ENCODE results near the gene HS3ST3A1. TPM values are rescaled to one million over a fixed set of nuclear protein-coding genes. Genes with fewer than 3 reads are reported as not detected.

Gene HS3ST3A1
- total and polyA plus RNA-seq, 9 donors, result 2.2 to 41.4 (median 10.7) TPM

- no peaks in the 10 kb centered on the region for H3K4me1 ChIP-seq (ENCODE audit: insufficient read depth)
- no peaks in the 10 kb centered on the region for H3K9me3 ChIP-seq
- TF ChIP-seq EP300 (IDR thresholded peaks at IDR 0.05) (no peak), CTCF (IDR thresholded peaks at IDR 0.05) (no peak), POLR2A (IDR thresholded peaks at IDR 0.05) (no peak)
- H3K4me3 ChIP-seq, result no peak overlapping the region
- H3K27ac ChIP-seq, result no peak overlapping the region
- intact Hi-C loops (cut with DNase I), result no loop called here
- DNase-seq, result no peak
- no peaks in the 10 kb centered on the region for H3K36me3 ChIP-seq
- 64 to 80% (median 74%) methylated on average over 1 of the region's 1 CpG for WGBS, 3 donors
- H3K27me3 ChIP-seq, result no peaks in the 10 kb centered on the region
Observed at GRCh38 chr17:13638855-13639458, 37.2 kb upstream of the HS3ST3A1 start.

GRCh38 chr17:13636951-13637350 lies 35.2 kb upstream of the HS3ST3A1 start:
- no peaks in the 10 kb centered on the region for H3K9me3 ChIP-seq
- intact Hi-C loops (cut with DNase I), result no loop called here
- 86 to 90% (median 89%) methylated on average over 8 of the region's 8 CpGs for WGBS, 3 donors

GRCh38 chr17:13635951-13636350 lies 34.2 kb upstream of the HS3ST3A1 start:
- Histone ChIP-seq H3K36me3 (no peaks in the 10 kb centered on the region), H3K9me3 (no peaks in the 10 kb centered on the region), H3K4me3 (no peak overlapping the region), H3K27ac (no peak overlapping the region), H3K4me1 (ENCODE audit: insufficient read depth) (no peaks in the 10 kb centered on the region), H3K27me3 (no peaks in the 10 kb centered on the region)
- 15 to 23% (median 21%) methylated on average over 5 of the region's 5 CpGs for WGBS, 3 donors
- no peak for TF ChIP-seq CTCF (IDR thresholded peaks at IDR 0.05)
- TF ChIP-seq POLR2A (IDR thresholded peaks at IDR 0.05), result no peak
- TF ChIP-seq EP300 (IDR thresholded peaks at IDR 0.05), result no peak
- DNase-seq, result no peak
- intact Hi-C loops (cut with DNase I), result no loop called here

More at GRCh38 chr17:13636951-13637350, 35.2 kb upstream of the HS3ST3A1 start:
- H3K4me3 ChIP-seq, result no peak overlapping the region
- H3K4me1 ChIP-seq (ENCODE audit: insufficient read depth), result no peaks in the 10 kb centered on the region
- no peak overlapping the region for H3K27ac ChIP-seq
- no peak for DNase-seq
- no peaks in the 10 kb centered on the region for H3K27me3 ChIP-seq
- TF ChIP-seq POLR2A (IDR thresholded peaks at IDR 0.05), result no peak
- TF ChIP-seq CTCF (IDR thresholded peaks at IDR 0.05), result no peak
- no peak for TF ChIP-seq EP300 (IDR thresholded peaks at IDR 0.05)
- no peaks in the 10 kb centered on the region for H3K36me3 ChIP-seq

- intact Hi-C loops (cut with DNase I), result no loop called here
- 90 to 92% (median 90%) methylated on average over 1 of the region's 1 CpG for WGBS, 3 donors
- Histone ChIP-seq H3K4me3 (no peak overlapping the region), H3K27me3 (no peaks in the 10 kb centered on the region), H3K36me3 (no peaks in the 10 kb centered on the region), H3K9me3 (no peaks in the 10 kb centered on the region), H3K4me1 (ENCODE audit: insufficient read depth) (no peaks in the 10 kb centered on the region), H3K27ac (no peak overlapping the region)
- TF ChIP-seq CTCF (IDR thresholded peaks at IDR 0.05) (no peak), POLR2A (IDR thresholded peaks at IDR 0.05) (no peak), EP300 (IDR thresholded peaks at IDR 0.05) (no peak)
- DNase-seq, result no peak
Observed at GRCh38 chr17:13634021-13634420, 32.3 kb upstream of the HS3ST3A1 start.
